ENCODE results near the gene RHEB.

DNA sequence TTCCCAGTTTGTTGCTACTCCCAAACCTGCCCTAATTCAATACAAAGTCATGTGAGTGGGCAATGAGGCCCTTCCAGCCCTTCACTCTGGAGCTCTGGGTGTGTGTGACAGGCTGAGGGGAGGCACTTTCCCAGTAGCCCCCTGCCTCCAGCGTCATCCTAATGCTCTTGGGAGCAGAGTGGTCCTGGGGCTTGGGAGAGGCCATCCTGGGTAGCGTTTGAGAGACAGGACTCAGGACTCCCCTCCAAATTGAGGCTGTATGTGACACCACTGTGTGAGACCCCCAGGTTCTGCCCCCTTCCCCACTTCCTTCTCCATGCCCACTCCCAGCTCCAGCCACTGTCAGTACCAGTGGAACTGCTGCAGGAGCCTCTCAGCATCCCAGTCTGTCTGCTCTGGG is 73.3 kb downstream of the RHEB start:
- TF ChIP-seq POLR2A (IDR thresholded peaks at IDR 0.05), result no peak
- TF ChIP-seq, protein P1, sequence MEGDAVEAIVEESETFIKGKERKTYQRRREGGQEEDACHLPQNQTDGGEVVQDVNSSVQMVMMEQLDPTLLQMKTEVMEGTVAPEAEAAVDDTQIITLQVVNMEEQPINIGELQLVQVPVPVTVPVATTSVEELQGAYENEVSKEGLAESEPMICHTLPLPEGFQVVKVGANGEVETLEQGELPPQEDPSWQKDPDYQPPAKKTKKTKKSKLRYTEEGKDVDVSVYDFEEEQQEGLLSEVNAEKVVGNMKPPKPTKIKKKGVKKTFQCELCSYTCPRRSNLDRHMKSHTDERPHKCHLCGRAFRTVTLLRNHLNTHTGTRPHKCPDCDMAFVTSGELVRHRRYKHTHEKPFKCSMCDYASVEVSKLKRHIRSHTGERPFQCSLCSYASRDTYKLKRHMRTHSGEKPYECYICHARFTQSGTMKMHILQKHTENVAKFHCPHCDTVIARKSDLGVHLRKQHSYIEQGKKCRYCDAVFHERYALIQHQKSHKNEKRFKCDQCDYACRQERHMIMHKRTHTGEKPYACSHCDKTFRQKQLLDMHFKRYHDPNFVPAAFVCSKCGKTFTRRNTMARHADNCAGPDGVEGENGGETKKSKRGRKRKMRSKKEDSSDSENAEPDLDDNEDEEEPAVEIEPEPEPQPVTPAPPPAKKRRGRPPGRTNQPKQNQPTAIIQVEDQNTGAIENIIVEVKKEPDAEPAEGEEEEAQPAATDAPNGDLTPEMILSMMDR (IDR thresholded peaks at IDR 0.05), result no peak
